OCI-LY3 (cell line): ENCODE data around the gene LAMTOR2.

Experiments
- EZH2phosphoT487 ChIP-seq: fragments of 200-600 bp; shearing (Covaris generic); IDR thresholded peaks from 2 replicates; pipeline ENCODE4 v1.6.1; 2018; ENCODE audit warnings: antibody characterized with exemption, mixed run types, low read depth
- TF ChIP-seq, protein P1 (sequence below): fragments of 200-600, 300-600 bp; sonication (generic); IDR thresholded peaks from 2 replicates; pipeline ENCODE4 v1.5.1; 2014; ENCODE audit warnings: antibody characterized with exemption, low read length, low read depth

DNA sequence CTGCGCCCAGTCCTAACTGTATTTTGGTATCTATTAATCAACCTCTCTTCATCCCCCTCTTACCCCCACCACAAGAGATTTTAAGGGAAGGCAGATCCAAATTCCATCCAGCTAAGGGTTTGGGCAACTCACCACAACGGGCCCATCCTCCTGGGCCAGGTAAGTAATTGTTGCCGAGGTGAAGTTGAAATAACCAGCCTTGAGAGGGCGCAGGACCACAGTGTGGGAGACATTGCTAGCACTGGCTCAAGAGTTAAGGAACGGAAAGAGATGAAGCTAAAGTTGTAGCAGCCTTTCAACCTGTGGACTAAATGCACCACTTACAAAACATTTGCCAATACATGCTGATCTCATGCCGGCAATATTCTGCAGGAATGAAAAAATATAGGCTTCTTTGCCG, 39.8 kb upstream of the LAMTOR2 start:
- TF ChIP-seq, protein P1, sequence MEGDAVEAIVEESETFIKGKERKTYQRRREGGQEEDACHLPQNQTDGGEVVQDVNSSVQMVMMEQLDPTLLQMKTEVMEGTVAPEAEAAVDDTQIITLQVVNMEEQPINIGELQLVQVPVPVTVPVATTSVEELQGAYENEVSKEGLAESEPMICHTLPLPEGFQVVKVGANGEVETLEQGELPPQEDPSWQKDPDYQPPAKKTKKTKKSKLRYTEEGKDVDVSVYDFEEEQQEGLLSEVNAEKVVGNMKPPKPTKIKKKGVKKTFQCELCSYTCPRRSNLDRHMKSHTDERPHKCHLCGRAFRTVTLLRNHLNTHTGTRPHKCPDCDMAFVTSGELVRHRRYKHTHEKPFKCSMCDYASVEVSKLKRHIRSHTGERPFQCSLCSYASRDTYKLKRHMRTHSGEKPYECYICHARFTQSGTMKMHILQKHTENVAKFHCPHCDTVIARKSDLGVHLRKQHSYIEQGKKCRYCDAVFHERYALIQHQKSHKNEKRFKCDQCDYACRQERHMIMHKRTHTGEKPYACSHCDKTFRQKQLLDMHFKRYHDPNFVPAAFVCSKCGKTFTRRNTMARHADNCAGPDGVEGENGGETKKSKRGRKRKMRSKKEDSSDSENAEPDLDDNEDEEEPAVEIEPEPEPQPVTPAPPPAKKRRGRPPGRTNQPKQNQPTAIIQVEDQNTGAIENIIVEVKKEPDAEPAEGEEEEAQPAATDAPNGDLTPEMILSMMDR: no peak
- no peak for TF ChIP-seq EZH2phosphoT487
